HG02642 (cell line): Measurements from ENCODE around the gene ZNF771.
"Not testable (repeated sequence)": the region's sequence is repeated elsewhere in the genome, so short reads cannot be mapped to it uniquely, and the experiment has no call there.

Source experiments
- ATAC-seq: cut with Tn5 transposase; IDR thresholded peaks from one replicate; pipeline ENCODE4 v1.9.1; 2021; ENCODE audit warnings: mild to moderate bottlenecking; ENCODE audit not compliant: unreplicated experiment, poor library complexity

ZNF771 gene

DNA sequence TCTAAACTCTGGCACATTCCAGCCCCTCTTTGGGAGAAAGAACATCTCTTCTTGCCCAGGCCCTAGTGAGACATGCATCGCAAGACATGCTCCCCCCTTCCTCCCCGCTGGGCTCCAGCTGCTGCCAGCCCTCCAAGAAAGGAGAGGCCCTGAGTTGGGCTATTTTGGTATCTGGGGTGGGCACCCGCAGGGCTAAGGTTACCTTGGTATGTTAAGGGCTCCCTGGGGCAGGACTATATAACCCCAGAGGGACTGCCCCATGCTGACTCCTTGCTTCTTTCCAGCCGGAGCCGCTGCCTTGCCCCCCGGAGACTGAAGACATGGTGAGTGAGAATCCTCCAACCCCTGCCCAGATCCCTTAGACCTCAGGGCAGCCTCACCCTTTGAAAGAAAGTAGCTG is 32.9 kb upstream of the ZNF771 start, which contains the start of gene MYL11:
MYL11 (plus strand) TSS at position 265 of the 400 bp plus-strand sequence; CDS start at position 321, 56 bp downstream.
- ATAC-seq, result no peak

DNA sequence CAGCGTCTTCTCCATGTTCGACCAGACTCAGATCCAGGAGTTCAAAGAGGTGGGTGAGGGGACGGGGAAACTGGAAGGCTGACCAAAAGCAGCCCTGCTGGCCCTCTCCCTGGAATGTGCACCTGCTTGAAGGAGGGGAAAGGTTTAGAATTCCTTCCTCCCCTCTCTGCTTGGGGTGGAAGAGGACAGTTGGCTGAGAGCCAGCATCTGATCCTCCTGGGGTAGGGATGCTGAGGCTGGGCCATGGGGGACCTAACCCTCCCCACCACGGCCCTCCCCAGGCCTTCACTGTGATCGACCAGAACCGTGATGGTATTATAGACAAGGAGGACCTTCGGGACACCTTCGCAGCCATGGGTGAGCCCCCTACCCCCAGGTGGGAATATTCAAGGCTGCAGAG is 31.5 kb upstream of the ZNF771 start:
- no peak for ATAC-seq

- no peak for ATAC-seq
Measured at GRCh38 chr16:30376461-30376902, 30.9 kb upstream of the ZNF771 start.

DNA sequence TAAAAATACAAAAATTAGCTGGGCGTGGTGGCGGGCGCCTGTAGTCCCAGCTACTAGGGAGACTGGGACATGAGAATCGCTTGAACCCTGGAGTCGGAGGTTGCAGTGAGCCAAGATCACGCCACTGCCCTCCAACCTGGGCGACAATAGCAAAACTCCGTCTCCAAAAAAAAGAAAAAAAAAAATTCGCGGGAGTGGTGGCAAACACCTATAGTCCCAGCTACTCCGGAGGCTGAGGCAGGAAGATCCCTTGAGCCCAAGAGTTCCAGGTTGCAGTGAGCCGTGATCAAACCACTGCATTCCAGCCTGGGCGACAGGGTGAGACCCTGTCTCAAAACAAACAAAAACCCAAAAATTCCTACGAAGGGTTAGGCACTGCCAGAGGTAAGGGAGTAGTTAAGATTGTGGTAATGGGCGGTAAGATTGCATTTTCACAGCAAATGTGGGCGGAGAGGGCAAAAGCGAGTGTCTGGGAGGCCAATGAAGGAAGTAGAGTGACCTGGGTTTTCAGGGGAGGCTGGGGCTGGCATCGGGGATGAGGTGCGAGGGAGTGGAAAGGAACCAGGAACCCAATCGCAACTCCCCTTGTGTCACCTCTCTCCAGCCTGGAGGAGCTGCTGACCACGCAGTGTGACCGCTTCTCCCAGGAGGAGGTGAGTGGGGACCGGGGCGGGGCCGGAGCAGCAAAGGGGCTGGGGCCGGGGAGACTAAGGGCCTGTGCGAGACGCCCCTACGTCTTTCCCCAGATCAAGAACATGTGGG is 30.2 kb upstream of the ZNF771 start:
- peak; percentile 1 for ATAC-seq

DNA sequence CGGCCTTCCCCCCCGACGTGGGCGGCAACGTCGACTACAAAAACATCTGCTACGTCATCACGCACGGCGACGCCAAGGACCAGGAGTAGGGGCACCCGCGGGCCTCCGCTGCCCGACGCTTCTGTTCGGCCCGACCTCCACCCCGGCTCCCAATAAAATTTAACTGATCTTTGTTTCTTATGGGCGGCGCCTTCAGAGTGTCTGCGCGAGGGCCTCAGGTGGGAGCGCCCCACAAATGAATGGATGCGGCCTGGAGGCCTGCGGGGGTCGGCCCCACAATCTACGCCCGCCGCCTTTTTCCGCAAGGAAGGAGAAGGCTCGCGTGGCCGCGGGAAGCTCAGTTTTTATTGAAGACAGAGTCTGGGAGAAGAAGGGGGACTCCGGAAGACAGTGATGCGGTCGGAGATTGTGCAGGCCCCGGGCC is 29.6 kb upstream of the ZNF771 start:
- peak; percentile 53 for ATAC-seq

DNA sequence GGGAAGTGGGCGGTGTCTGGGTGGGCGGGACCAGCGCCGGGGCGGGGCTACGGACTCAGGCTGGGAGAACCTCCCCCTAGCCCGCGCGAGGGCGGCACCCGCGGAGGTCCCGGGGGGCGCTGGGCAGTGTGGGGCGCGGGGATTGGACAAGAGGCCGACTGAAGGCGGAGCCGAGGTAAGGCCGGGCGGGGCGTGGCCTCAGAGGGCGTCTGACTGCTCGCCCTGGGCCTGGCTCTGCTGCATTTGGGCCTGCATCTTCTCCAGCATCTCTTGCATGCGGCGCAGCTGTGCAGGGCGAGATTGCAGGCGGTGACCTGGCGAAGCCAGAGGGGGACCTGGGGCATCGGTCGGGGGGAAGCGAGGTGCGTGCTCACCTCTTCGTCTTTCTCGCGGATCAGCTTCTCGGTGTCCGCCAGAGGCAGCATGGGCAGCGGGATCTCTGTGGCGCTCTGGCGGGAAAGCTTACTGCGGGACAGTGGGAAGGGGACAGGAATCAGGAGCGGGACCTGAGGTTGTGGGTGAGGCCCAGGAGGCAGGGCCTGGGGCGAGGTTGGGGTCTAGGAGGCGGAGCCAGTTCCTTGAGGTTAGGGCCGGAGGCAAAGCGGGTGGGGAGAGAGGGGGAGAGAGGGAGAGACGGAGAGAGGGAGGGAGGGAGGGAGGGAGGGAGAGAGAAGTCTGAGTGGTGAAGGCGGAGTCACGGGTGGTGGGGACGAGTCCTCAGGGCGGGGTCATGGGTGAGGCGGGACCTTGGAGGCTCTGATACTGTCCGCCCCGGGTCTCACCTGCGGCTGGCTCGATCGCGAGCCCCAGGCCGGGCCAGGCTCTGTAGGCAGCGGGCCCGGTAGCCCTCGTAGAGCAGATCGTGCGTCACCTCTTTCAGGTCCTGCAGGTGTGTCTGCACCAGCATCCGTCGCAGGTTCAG is 28.9 kb upstream of the ZNF771 start:
- ATAC-seq, result peak; percentile 88

DNA sequence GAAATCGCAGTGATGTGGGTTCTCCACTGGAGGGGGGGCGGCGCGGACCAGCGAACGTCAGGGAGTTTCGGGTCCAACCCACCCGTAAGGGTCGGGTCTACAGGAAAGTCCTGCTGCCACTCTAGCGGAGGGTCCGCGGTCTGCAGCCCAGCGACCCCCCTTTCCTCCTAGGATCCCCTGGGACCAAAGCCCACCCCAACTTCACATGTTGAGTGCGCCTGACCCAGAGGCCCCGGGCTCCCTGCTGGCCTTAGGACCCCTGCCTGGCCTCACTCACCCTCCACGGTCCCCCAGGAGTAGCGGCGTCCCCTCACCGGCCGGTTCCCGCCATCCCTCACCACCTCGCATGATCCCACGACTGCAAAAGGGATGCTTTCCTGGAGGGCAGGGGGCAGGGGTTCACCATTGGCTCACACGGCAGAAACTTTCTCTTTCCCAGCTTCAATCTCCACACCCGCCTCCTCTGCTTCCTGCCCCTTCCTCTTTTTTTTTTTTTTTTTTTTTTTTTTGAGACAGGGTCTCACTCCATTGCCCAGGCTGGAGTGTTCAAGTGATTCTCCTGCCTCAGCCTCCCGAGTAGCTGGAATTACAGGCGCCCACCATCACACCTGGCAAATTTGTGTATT is 28.1 kb upstream of the ZNF771 start:
- no peak for ATAC-seq

DNA sequence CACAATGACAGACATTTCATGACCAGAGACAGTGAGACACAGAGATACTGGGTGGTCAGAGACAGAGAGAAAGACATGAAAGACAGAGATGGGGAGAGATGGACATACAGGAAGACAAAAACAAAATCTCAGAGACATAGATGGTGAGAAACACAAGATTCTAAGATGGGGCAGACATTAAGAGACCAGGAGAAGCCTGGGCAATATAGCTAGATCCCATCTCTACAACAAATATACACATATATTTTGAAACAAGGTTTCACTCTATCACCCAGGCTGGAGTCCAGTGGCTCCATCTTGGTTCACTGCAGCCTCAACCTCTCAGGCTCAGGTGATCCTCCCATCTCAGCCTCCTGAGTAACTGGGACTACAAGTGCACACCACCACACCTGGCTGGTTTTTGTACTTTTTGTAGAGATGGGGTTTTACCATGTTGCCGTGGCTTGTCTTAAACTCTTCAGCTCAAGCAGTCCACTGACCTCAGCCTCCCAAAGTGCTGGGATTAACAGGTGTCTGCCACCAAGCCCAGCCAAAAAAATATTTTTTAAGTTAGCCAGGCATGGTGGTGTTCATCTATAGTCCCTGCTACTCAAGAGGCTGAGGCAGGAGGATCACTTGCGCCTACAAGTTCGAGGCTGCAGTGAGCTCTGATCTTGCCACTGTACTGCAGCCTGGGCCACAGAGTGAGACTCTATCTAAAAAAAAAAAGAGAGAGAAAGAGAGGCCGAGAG is 27.2 kb upstream of the ZNF771 start:
- no peak for ATAC-seq

DNA sequence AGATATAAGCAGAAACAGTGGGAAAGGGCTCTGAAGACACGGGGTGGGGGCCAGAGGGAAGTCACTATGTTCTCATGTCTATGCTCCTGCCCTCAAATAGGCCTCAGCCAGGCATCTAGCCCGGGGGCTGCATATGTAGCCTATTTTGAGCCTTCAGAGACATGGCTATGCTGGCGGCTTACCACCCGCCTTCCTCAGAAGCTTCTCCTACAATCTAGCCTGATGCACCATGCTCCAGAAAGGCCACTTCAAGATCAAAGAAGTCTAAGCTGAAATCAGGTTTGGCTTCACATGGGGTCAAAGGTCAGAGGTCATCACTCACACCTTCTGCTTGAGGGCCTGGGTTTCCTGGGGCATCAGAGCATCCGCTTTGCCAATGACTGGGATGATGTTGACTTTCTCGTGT is 26.6 kb upstream of the ZNF771 start:
- ATAC-seq, result no peak

- ATAC-seq, result no peak
Measured at GRCh38 chr16:30381291-30382041, 25.9 kb upstream of the ZNF771 start.

DNA sequence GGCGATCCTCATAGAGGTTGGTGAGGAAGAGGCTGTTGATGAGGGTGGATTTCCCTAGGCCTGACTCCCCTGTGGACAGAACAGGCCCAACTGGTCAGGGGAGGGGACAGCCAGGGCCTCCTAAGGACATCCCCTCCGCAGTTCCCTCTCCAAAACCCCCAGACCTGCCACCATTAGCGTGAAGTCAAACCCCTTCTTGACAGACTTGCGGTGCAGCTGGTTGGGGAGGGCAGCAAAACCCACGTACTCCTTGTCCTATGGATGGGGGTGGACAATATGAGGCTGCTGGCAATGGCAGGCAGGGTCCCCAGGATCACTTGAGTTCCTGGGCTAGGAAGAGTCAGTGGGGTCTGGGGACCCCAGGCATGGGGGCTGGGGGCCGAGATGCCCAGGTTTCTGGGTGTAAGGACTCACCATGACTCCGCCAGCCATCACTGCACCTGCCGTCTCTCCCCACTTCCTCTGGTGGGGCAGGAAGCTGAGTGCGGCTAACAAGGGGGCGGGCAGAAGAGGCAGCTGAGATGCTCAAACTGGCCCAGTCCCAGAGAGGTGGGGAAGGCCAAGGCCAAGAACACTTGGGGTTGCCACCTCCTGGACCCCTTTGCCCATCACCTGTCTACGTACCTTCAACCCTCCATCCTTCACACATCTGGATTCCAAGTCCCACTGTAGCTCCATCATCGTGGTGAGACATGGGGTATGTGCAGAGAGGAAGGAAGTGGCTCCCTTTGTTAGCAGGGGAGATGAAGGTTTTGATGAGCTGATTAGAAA is 25.1 kb upstream of the ZNF771 start, which contains the start of gene SEPTIN1:
SEPTIN1 (minus strand) TSS at position 451 of the 771 bp plus-strand sequence; CDS start at position 432, 19 bp downstream.
- ATAC-seq, result peak; percentile 21

DNA sequence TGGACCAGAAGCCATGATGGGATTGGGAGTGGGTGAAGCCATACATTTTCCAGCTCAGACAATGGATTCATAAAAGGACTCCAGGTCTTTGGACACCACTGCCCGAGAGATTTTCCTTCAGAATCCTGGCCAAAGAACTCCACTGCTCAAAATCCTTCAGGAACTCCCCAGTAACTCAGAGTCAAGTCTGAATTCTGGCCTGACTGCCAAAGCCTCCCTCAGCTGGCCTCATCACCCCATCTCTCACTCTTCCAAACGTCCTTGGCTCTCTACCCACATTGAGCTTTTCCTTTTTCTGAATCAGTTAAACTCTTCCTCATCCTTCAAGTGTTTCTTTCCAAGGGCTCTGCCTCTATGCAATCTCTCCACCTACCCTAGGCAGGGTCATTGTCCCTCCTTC is 23.9 kb upstream of the ZNF771 start:
- no peak for ATAC-seq

DNA sequence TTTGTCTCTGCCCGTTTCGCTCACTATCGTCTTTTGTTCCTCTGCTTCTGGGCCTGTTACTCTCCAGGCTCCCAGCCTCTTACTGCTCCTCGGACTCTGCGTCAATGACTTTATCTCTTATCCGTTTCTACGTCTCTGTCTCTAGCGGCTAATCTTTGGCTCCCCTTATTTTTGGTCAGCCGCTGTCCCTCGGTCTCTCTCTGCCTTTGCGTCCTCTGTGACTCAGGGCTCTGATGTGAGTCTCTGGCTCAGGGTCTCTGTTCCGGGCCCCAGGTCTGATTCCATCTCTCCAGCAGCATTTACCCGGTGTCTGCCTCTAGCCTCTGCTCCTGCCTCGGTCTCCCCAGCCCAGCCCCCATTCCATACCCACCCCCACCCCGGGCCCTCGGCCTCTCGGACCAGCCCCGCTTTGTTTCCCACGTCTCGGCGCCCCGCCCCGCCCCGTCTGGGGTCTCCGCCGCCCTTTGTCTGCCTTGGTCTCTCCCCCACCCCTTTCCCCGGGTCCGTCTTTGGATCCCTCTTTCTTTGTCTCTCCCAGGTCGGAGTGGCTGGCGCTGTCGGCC is 12.7 kb upstream of the ZNF771 start:
- ATAC-seq, result no peak

GRCh38 chr16:30395155-30395991 is 12.0 kb upstream of the ZNF771 start, which contains the start of gene ZNF48:
ZNF48 (plus strand) TSS chr16:30395420; CDS start chr16:30395795, 375 bp downstream.
- peak; percentile 76 for ATAC-seq

GRCh38 chr16:30395992-30396585 is 11.3 kb upstream of the ZNF771 start:
- no peak for ATAC-seq

DNA sequence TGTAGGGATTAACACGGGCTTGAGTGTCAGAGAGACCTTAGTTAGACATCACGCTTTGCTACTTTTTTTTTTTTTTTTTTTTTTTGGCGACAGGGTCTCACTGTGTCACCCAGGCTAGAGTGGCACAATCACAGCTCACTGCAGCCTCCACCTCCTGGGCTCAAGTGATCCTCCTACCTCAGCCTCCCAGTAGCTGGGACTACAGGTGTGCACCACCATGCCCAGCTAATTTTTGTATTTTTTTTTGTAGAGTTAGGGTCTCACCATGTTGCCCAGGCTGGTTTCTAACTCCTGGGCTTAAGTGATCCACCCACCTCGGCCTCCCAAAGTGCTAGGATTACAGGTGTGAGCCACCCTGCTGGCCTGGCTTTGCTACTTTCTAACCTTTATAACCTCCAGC is 10.8 kb upstream of the ZNF771 start:
- not testable (repeated sequence) for ATAC-seq

- ATAC-seq, result no peak
Measured at GRCh38 chr16:30397056-30397455, 10.3 kb upstream of the ZNF771 start.
